ENCODE measurements around the gene DIAPH3. TPM values are rescaled to one million over a fixed set of nuclear protein-coding genes. Genes with fewer than 3 reads are reported as not detected.

Gene DIAPH3
- total and polyA plus RNA-seq, 9 donors: 4.3 to 12.4 (median 7.9) TPM

DNA sequence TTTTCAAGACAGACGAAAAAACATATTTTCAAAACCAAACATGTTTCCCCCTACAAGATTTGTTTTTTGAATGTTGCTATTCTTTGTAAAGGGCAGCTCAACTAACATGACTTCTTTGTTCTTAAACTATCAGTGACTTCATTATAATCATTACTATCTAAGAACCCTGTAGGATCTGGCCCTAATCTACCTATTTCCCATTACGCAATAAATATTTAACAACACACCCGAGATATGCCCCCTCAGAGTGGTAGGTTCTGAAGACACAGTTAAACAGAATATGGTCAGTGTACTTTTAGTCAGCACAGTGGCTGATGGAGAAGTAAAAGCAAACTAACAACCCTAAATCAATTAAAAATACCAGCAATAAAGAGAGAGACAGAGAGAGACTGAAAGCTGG lies 186.9 kb downstream of the DIAPH3 start:
- Histone ChIP-seq H3K27me3 (ENCODE audit: control insufficient read depth, insufficient read depth, low read length) (no peaks in the 10 kb centered on the region), H3K4me3 (ENCODE audit: low read length) (no peak overlapping the region), H3K27ac (ENCODE audit: low read length) (no peak overlapping the region), H3K36me3 (ENCODE audit: control insufficient read depth, insufficient read depth, low read length) (no peaks in the 10 kb centered on the region), H3K4me1 (ENCODE audit: control insufficient read depth, insufficient read depth, low read length) (no peaks in the 10 kb centered on the region), H3K9me3 (replicated peaks; ENCODE audit: control insufficient read depth, low read depth, low read length) (no peaks in the 10 kb centered on the region)
- no CpG with 5 or more reads among the region's 3 CpGs for WGBS (ENCODE audit: insufficient coverage)
- DNase-seq: no peak

DNA sequence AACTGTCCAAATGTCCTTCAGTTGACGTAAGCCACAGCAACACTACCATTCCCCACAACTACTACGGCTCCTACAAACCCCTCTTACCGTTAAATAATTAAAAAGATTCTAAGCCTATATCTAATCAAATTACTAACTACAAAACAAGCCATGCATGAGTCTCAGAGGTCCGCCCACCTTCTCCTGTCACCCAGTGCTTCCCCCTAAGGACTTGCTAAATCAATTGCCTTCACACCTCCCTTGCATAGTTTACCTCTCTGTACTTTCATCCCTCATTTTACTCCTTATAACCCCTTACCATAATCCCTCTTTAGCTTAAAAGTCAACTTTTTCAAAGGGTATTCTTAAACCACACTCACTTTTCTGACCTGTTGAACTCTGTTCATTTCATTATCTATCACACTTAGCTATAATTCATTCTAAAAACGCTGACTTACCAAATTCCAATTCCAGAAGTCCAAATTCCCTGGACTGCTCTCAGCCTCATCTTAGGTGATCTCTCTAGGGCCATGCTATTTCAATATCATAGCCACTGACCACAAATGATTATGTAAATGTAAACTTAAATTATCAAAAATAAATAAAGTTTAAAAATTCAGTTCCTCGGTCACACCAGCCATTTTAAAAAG lies 187.8 kb downstream of the DIAPH3 start:
- DNase-seq: no peak
- Histone ChIP-seq H3K9me3 (replicated peaks; ENCODE audit: control insufficient read depth, low read depth, low read length) (no peaks in the 10 kb centered on the region), H3K4me1 (ENCODE audit: control insufficient read depth, insufficient read depth, low read length) (no peaks in the 10 kb centered on the region), H3K4me3 (ENCODE audit: low read length) (no peak overlapping the region), H3K36me3 (ENCODE audit: control insufficient read depth, insufficient read depth, low read length) (no peaks in the 10 kb centered on the region), H3K27me3 (ENCODE audit: control insufficient read depth, insufficient read depth, low read length) (no peaks in the 10 kb centered on the region), H3K27ac (ENCODE audit: low read length) (no peak overlapping the region)
- 86% methylated on average over 5 of the region's 6 CpGs for WGBS (ENCODE audit: insufficient coverage)

DNA sequence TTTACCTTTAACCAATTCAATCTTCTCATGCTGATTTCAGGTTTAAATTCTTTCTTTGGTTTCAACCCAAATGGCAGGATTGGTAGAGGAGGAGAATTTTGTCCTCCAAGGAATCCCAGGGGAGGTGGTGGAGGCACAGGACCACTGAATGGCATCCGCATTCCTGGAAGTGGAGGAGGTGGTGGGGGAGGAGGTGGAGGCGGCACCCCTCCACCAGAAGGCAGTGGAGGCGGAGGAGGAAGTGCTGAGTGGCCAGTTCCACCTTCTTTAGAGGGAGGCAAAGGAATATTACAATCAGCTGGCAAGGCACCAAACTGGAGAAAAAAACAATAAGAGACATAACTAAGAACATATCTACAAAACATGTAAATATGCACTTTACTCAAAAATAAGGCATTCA lies 192.9 kb downstream of the DIAPH3 start:
- Histone ChIP-seq H3K36me3 (ENCODE audit: control insufficient read depth, insufficient read depth, low read length) (no peaks in the 10 kb centered on the region), H3K27me3 (ENCODE audit: control insufficient read depth, insufficient read depth, low read length) (no peaks in the 10 kb centered on the region), H3K9me3 (replicated peaks; ENCODE audit: control insufficient read depth, low read depth, low read length) (no peaks in the 10 kb centered on the region), H3K27ac (ENCODE audit: low read length) (no peak overlapping the region), H3K4me1 (ENCODE audit: control insufficient read depth, insufficient read depth, low read length) (no peaks in the 10 kb centered on the region), H3K4me3 (ENCODE audit: low read length) (no peak overlapping the region)
- no CpG with 5 or more reads among the region's 3 CpGs for WGBS (ENCODE audit: insufficient coverage)
- DNase-seq: no peak

DNA sequence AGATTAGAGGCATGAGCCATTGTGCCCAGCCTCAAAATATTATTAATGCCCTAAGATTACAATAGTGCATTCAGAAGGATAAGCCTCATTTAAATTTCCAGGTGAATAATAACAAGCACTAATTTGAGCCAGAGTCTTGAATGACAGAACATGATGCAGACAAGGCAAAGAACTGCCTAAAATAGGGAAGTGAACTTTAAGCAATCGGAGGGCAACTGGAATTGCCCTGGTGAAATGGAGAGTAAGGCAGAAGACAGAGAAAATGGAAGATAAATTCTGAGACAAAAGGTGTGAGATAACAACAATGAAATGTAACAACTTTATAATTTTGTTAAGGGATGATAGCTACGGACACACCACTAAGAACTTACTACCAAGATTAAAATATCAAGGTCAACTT lies 199.9 kb downstream of the DIAPH3 start:
- H3K36me3 ChIP-seq (ENCODE audit: control insufficient read depth, insufficient read depth, low read length): no peaks in the 10 kb centered on the region
- H3K27me3 ChIP-seq (ENCODE audit: control insufficient read depth, insufficient read depth, low read length): no peaks in the 10 kb centered on the region
- WGBS (ENCODE audit: insufficient coverage): 83% methylated on average over 1 of the region's 2 CpGs

DNA sequence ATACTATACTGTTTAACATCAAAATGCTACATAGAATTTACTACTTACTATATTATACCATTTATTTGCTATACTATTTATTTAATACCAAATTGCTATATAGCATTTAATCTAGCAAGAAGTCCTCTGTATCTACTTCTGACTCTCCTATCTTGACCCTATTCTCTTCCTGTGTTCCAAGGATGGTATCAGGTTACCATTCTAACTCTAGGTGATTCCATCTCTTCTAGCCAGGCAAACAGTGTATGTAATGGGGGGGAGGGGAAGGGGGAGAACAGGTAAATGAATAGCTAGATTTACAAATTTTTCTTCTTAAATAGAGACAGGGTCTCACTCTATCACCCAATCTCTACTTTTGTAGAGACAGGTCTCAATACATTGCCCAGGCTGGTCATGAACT lies 200.3 kb downstream of the DIAPH3 start:
- Histone ChIP-seq H3K27ac (ENCODE audit: low read length) (no peak overlapping the region), H3K36me3 (ENCODE audit: control insufficient read depth, insufficient read depth, low read length) (no peaks in the 10 kb centered on the region), H3K9me3 (replicated peaks; ENCODE audit: control insufficient read depth, low read depth, low read length) (no peaks in the 10 kb centered on the region), H3K27me3 (ENCODE audit: control insufficient read depth, insufficient read depth, low read length) (no peaks in the 10 kb centered on the region), H3K4me1 (ENCODE audit: control insufficient read depth, insufficient read depth, low read length) (no peaks in the 10 kb centered on the region), H3K4me3 (ENCODE audit: low read length) (no peak overlapping the region)
- no peak for DNase-seq

More for the DNA sequence above, 199.9 kb downstream of the DIAPH3 start:
- Histone ChIP-seq H3K4me3 (ENCODE audit: low read length) (no peak overlapping the region), H3K9me3 (replicated peaks; ENCODE audit: control insufficient read depth, low read depth, low read length) (no peaks in the 10 kb centered on the region), H3K4me1 (ENCODE audit: control insufficient read depth, insufficient read depth, low read length) (no peaks in the 10 kb centered on the region), H3K27ac (ENCODE audit: low read length) (no peak overlapping the region)
- DNase-seq: no peak

DNA sequence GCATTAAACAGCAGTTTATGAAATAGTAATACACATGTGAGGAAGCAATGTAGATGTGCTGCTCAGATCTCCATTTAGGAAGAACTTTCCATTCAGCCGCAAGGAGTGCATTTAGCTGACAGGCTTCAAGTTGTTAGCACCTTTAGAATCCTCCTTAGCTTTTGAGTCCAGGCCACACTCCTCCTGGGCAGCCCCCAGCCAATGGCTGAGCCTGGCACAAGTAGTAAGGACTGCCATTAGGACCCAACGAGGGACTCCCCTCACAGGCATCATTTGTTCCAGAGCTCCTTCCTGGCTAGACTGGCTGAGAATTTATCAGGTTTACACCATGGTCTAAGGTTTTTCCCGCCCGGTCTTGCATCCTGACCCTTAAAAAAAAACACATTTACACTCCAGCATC lies 201.4 kb downstream of the DIAPH3 start:
- H3K36me3 ChIP-seq (ENCODE audit: control insufficient read depth, insufficient read depth, low read length): no peaks in the 10 kb centered on the region
- H3K27ac ChIP-seq (ENCODE audit: low read length): no peak overlapping the region
- no peaks in the 10 kb centered on the region for H3K9me3 ChIP-seq (replicated peaks; ENCODE audit: control insufficient read depth, low read depth, low read length)
- no peaks in the 10 kb centered on the region for H3K27me3 ChIP-seq (ENCODE audit: control insufficient read depth, insufficient read depth, low read length)
- no peak for DNase-seq
- WGBS (ENCODE audit: insufficient coverage): 89% methylated on average over 1 of the region's 4 CpGs
- H3K4me3 ChIP-seq (ENCODE audit: low read length): no peak overlapping the region
- H3K4me1 ChIP-seq (ENCODE audit: control insufficient read depth, insufficient read depth, low read length): no peaks in the 10 kb centered on the region

DNA sequence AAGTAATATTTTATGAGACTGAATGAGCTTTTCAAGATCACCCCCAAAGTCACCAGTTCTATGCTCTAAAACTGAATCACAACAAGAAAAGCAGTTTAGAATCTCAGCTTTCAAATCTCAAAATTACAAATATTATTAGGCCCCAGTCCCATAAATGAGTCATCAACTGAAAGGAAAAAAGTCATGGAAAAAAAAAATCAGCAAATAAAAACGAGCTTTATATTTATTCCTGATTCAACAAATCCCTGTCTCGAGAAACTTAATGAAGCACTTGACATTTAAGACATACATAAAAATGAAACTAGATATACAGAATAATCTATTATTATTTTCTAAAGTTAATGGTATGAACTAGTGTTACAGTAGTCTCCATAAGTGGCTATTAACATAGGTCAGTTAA lies 203.0 kb downstream of the DIAPH3 start:
- Histone ChIP-seq H3K36me3 (ENCODE audit: control insufficient read depth, insufficient read depth, low read length) (no peaks in the 10 kb centered on the region), H3K4me1 (ENCODE audit: control insufficient read depth, insufficient read depth, low read length) (no peaks in the 10 kb centered on the region), H3K27me3 (ENCODE audit: control insufficient read depth, insufficient read depth, low read length) (no peaks in the 10 kb centered on the region), H3K9me3 (replicated peaks; ENCODE audit: control insufficient read depth, low read depth, low read length) (no peaks in the 10 kb centered on the region), H3K27ac (ENCODE audit: low read length) (no peak overlapping the region), H3K4me3 (ENCODE audit: low read length) (no peak overlapping the region)
- WGBS (ENCODE audit: insufficient coverage): no CpG with 5 or more reads among the region's 2 CpGs
- peak; percentile 12 for DNase-seq

DNA sequence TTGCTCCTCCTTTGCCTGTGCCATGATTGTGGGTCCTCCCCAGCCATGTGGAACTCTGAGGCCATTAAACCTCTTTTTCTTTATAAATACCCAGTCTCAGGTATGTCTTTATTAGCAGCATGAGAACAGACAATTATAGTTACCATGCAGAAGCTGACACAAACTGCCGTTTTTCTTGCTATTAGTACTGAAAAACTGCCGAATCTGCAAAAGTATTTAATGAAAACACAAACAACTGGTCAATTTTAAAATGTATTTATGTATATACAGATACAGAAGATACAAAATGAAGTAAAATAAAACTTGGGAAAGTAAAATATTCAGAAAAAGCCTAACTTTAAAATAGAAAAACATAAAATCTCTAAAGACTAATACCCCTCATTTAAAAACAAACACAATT lies 206.3 kb downstream of the DIAPH3 start:
- no CpG with 5 or more reads among the region's 2 CpGs for WGBS (ENCODE audit: insufficient coverage)
- Histone ChIP-seq H3K4me1 (ENCODE audit: control insufficient read depth, insufficient read depth, low read length) (no peaks in the 10 kb centered on the region), H3K27ac (ENCODE audit: low read length) (no peak overlapping the region), H3K9me3 (replicated peaks; ENCODE audit: control insufficient read depth, low read depth, low read length) (no peaks in the 10 kb centered on the region), H3K4me3 (ENCODE audit: low read length) (no peak overlapping the region), H3K27me3 (ENCODE audit: control insufficient read depth, insufficient read depth, low read length) (no peaks in the 10 kb centered on the region), H3K36me3 (ENCODE audit: control insufficient read depth, insufficient read depth, low read length) (no peaks in the 10 kb centered on the region)
- DNase-seq: no peak

DNA sequence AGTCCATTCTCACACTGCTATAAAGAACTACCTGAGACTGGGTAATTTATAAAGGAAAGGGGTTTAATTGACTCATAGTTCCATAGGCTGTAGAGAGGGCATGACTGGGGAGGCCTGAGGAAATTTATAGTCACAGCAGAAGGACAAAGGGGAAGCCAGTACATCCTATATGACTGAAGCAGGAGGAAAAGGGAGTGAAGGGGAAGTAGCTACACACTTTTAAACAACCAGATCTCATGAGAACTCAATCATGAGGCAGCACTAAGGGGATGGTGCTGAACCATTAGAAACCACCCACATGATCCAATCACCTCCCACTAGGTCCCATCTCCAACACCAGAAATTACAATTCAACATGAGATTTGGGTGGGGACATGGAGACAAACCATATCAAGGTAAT lies 209.1 kb downstream of the DIAPH3 start:
- peak; percentile 5 for DNase-seq
- H3K36me3 ChIP-seq (ENCODE audit: control insufficient read depth, insufficient read depth, low read length): no peaks in the 10 kb centered on the region
- H3K4me1 ChIP-seq (ENCODE audit: control insufficient read depth, insufficient read depth, low read length): no peaks in the 10 kb centered on the region
- H3K4me3 ChIP-seq (ENCODE audit: low read length): no peak overlapping the region
- no peaks in the 10 kb centered on the region for H3K9me3 ChIP-seq (replicated peaks; ENCODE audit: control insufficient read depth, low read depth, low read length)
- H3K27me3 ChIP-seq (ENCODE audit: control insufficient read depth, insufficient read depth, low read length): no peaks in the 10 kb centered on the region
- no peak overlapping the region for H3K27ac ChIP-seq (ENCODE audit: low read length)

DNA sequence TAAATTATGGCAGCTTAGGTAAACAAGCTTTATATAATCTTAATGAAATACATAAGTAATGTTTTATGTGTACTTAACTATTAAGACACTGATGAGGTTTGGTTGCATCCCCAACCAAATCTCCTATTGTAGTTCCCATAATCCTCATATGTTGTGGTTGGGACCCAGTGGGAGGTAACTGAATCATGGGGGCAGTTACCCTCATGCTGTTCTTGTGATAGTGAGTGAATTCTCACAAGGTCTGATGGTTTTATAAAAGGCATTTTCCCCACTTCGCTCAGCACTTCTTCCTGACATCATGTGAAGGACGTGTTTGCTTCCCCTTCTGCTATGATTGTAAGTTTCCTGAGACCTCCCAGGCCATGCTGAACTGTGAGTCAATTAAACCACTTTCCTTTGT lies 212.7 kb downstream of the DIAPH3 start:
- Histone ChIP-seq H3K9me3 (replicated peaks; ENCODE audit: control insufficient read depth, low read depth, low read length) (no peaks in the 10 kb centered on the region), H3K36me3 (ENCODE audit: control insufficient read depth, insufficient read depth, low read length) (no peaks in the 10 kb centered on the region), H3K4me3 (ENCODE audit: low read length) (no peak overlapping the region), H3K27me3 (ENCODE audit: control insufficient read depth, insufficient read depth, low read length) (no peaks in the 10 kb centered on the region), H3K27ac (ENCODE audit: low read length) (no peak overlapping the region), H3K4me1 (ENCODE audit: control insufficient read depth, insufficient read depth, low read length) (no peaks in the 10 kb centered on the region)
- DNase-seq: no peak
- WGBS (ENCODE audit: insufficient coverage): 85% methylated on average over 2 of the region's 2 CpGs

DNA sequence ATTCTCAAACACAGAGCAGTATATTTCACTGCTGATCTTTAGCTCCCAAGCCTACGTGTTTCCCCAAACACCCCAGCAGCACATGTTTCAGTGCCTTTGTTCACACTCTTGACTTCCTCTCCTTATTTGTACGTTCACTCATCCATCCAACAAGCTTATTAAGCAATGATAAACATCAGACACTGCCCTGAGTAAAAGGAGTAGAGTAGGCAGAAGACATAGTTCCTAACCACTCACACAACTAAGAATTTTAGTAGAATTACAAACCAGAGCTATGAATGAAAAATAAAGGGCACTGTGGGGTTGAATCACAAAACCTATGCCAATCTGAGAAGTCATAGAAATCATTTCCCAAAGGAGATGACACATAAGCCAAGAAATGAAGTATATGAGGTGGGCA lies 213.5 kb downstream of the DIAPH3 start:
- no peak overlapping the region for H3K4me3 ChIP-seq (ENCODE audit: low read length)
- no peak overlapping the region for H3K27ac ChIP-seq (ENCODE audit: low read length)
- no peaks in the 10 kb centered on the region for H3K9me3 ChIP-seq (replicated peaks; ENCODE audit: control insufficient read depth, low read depth, low read length)
- H3K27me3 ChIP-seq (ENCODE audit: control insufficient read depth, insufficient read depth, low read length): no peaks in the 10 kb centered on the region
- no peak for DNase-seq
- no peaks in the 10 kb centered on the region for H3K4me1 ChIP-seq (ENCODE audit: control insufficient read depth, insufficient read depth, low read length)
- no peaks in the 10 kb centered on the region for H3K36me3 ChIP-seq (ENCODE audit: control insufficient read depth, insufficient read depth, low read length)
- 83% methylated on average over 2 of the region's 2 CpGs for WGBS (ENCODE audit: insufficient coverage)
